HepG2 (cell line): ENCODE results near the gene RXFP1. TPM values are rescaled to one million over a fixed set of nuclear protein-coding genes. Genes with fewer than 3 reads are reported as not detected.

ENCODE experiments used
- ATAC-seq: fragments of 200-7000 bp; cut with Tn5 transposase; 3 replicates; pipeline ENCODE4 v1.9.1; 2020; ENCODE audit warnings: mild to moderate bottlenecking, moderate library complexity
- BruUV-seq: library from RNA; stranded (reverse); fragments of 400-500 nt; replicated peaks from 2 replicates; lab custom pipeline; 2021; lab: Mats Ljungman, UMichigan
- CTCF ChIA-PET: fragments of 300-600 bp; formaldehyde crosslinking; extraction: SDS; loops from one replicate; lab custom pipeline; 2021; ENCODE audit warnings: low total read pairs, inconsistent platforms, low intra/inter-chr PET ratio; lab: Yijun Ruan, JAX
- POLR2A ChIA-PET: fragments of 350-600 bp; sonication (Branson Sonifier 250); formaldehyde crosslinking; loops from one replicate; lab custom pipeline; 2020; ENCODE audit warnings: antibody characterized with exemption, inconsistent platforms; lab: Yijun Ruan, JAX
- DNase-seq: peaks from one replicate; pipeline ENCODE4 v3.0.0-alpha.2; 2015; ENCODE audit warnings: low spot score
- FAIRE-seq: peaks from 3 replicates; lab custom pipeline; 2011; peaks lifted over from hg19 to GRCh38; lab: Jason Lieb, UNC
- H2AFZ ChIP-seq: one replicate; pipeline ENCODE4 v1.6.1; 2011; ENCODE audit warnings: low read length, inconsistent platforms
- H3K27ac ChIP-seq: fragments of 300-600 bp; 3 replicates; pipeline ENCODE4 v1.8.0; 2011; ENCODE audit warnings: mixed run types, mild to moderate bottlenecking, mixed read lengths, low read length, inconsistent platforms; ENCODE audit not compliant: insufficient read depth; ENCODE audit errors: extremely low read length
- H3K27me3 ChIP-seq, 2 experiments: fragments of 200-600 bp in 1 of 2; 2 replicates in 1 of 2; 3 replicates in 1 of 2; pipeline versions ENCODE4 v1.6.0 to v1.8.0; 2011; ENCODE audit warnings: low read length in 2 of 2, mild to moderate bottlenecking in 2 of 2, moderate library complexity in 2 of 2, inconsistent platforms in 1 of 2; ENCODE audit not compliant: insufficient read depth in 2 of 2, control insufficient read depth in 1 of 2
- H3K36me3 ChIP-seq, 2 experiments: fragments of 200-600 bp in 1 of 2; replicated peaks in 1 of 2; 2 replicates in 1 of 2; 3 replicates in 1 of 2; pipeline versions ENCODE4 v1.5.1 to v1.8.0; 2011; ENCODE audit warnings: low read length in 2 of 2, inconsistent platforms in 1 of 2; ENCODE audit not compliant: insufficient read depth in 2 of 2, control insufficient read depth in 1 of 2
- H3K4me1 ChIP-seq: 2 replicates; pipeline ENCODE4 v1.5.1; 2012; ENCODE audit warnings: low read length, inconsistent platforms; ENCODE audit not compliant: insufficient read depth
- H3K4me2 ChIP-seq: 2 replicates; pipeline ENCODE4 v1.6.0; 2011; ENCODE audit warnings: low read depth, low read length, inconsistent platforms
- H3K4me3 ChIP-seq, 3 experiments: fragments of 200-600 bp in 1 of 3; sonication (generic), shearing (Covaris generic) in 1 of 3; replicated peaks in 1 of 3; 2 replicates each; pipeline ENCODE4 v1.5.1; 2011 to 2016; ENCODE audit warnings: low read length in 3 of 3, inconsistent platforms in 2 of 3, low read depth in 2 of 3, mild to moderate bottlenecking in 2 of 3, control low read depth in 1 of 3, mixed read lengths in 1 of 3; ENCODE audit not compliant: insufficient read depth in 1 of 3
- H3K79me2 ChIP-seq: one replicate; pipeline ENCODE4 v1.6.1; 2011; ENCODE audit warnings: low read length, inconsistent platforms; ENCODE audit not compliant: insufficient read depth
- H3K9ac ChIP-seq: 2 replicates; pipeline ENCODE4 v1.6.0; 2011; ENCODE audit warnings: mild to moderate bottlenecking, low read depth, low read length, inconsistent platforms; ENCODE audit not compliant: insufficient read depth
- H3K9me3 ChIP-seq: 2 replicates; pipeline ENCODE4 v1.5.1; 2012; ENCODE audit warnings: mild to moderate bottlenecking, low read length
- H4K20me1 ChIP-seq: 2 replicates; pipeline ENCODE4 v1.6.0; 2011; ENCODE audit warnings: inconsistent platforms, mild to moderate bottlenecking, low read length, moderate library complexity; ENCODE audit not compliant: insufficient read depth
- DMAP1 ChIP-seq: IDR thresholded peaks from 2 replicates; pipeline ENCODE4 v1.6.1; 2016
- GPBP1L1 ChIP-seq: sonication (generic); formaldehyde crosslinking; IDR thresholded peaks from 2 replicates; pipeline ENCODE4 v1.5.0; 2020; ENCODE audit warnings: mild to moderate bottlenecking, missing genetic modification reagents
- HDAC6 ChIP-seq: fragments of 200-600 bp; sonication (generic); IDR thresholded peaks from 2 replicates; pipeline ENCODE4 v1.7.0; 2017; ENCODE audit warnings: mild to moderate bottlenecking, antibody characterized with exemption, low read length, low read depth
- SYNCRIP ChIP-seq: fragments of 200-400 bp; formaldehyde crosslinking; IDR thresholded peaks from 2 replicates; pipeline ENCODE4 v1.6.1; 2018; ENCODE audit warnings: mild to moderate bottlenecking, low read depth, low read length; ENCODE audit not compliant: insufficient read depth
- TSC22D2 ChIP-seq: sonication (generic); formaldehyde crosslinking; IDR thresholded peaks from 2 replicates; pipeline ENCODE4 v1.5.1; 2020; ENCODE audit warnings: missing genetic modification reagents, mild to moderate bottlenecking, borderline replicate concordance
- ZEB1 ChIP-seq: IDR thresholded peaks from 2 replicates; pipeline ENCODE4 v1.6.1; 2012; ENCODE audit warnings: mild to moderate bottlenecking, low read depth, inconsistent platforms; ENCODE audit not compliant: insufficient replicate concordance
- ZFP1 ChIP-seq: IDR thresholded peaks from 2 replicates; pipeline ENCODE4 v1.6.1; 2016
- ZNF790 ChIP-seq: sonication (generic); formaldehyde crosslinking; IDR thresholded peaks from 2 replicates; pipeline ENCODE4 v1.8.0; 2022; ENCODE audit warnings: missing genetic modification reagents, mild to moderate bottlenecking, borderline replicate concordance
- WGBS: methylation state at CpG from one replicate; pipeline ENCODE4 v1.1.6; 2017; ENCODE audit warnings: low lambda C conversion rate; 5-methylcytosine and 5-hydroxymethylcytosine counted together
- in situ Hi-C: cut with HindIII; loops from 2 replicates; pipeline ENCODE4 v1.10.0; 2017; ENCODE audit warnings: low pct_unique_long_range_greater_than_20kb; ENCODE audit not compliant: extremely low pct_ligation_motif_present
- intact Hi-C: fragments of 100-400 bp; cut with micrococcal nuclease; formaldehyde crosslinking; loops from one replicate; pipeline ENCODE4 v1.10.0; 2022; ENCODE audit not compliant: unreplicated experiment
- polyA plus RNA-seq, 8 experiments: library from polyadenylated mRNA; depleted of rRNA in 3 of 8; stranded (reverse) in 7 of 8; unstranded in 1 of 8; fragments of >200 nt; fragmentation: Illumina TruSeq in 4 of 8; extraction: Trizol in 4 of 8; gene quantifications; 2 replicates each; pipeline versions ENCODE4 v1.2.1 to v1.2.3, GENCODE V29; 2011 to 2016; ENCODE audit warnings: low read depth in 4 of 8, missing spikeins in 1 of 8, mixed read lengths in 1 of 8; ENCODE audit not compliant: insufficient read depth in 1 of 8
- total RNA-seq, 5 experiments: library from RNA; depleted of rRNA; stranded (reverse); fragments of >200 nt; fragmentation: Illumina TruSeq; extraction: Trizol; gene quantifications; 2 replicates each; pipeline ENCODE4 v1.2.3, GENCODE V29; 2016; ENCODE audit warnings: low read depth in 1 of 5
- TF ChIP-seq, protein P1 (sequence below): IDR thresholded peaks from 2 replicates; pipeline ENCODE4 v1.6.1; 2018; ENCODE audit warnings: missing genetic modification reagents, mild to moderate bottlenecking, missing compliant biosample characterization

The RXFP1 gene
- total and polyA plus RNA-seq, 2 of the 13 experiments (the other 11 are each of a cell fraction or from before 2014, with no cell fraction given): not detected

GRCh38 chr4:158513256-158513655, 8.4 kb upstream of the RXFP1 start:
- no TSS peak for BruUV-seq
- Histone ChIP-seq H3K4me2 (no peak overlapping the region), H3K27me3 (no peaks in the 10 kb centered on the region), H3K4me3 (no peak overlapping the region), H3K9ac (no peak overlapping the region), H2AFZ (no peak overlapping the region), H3K36me3 (no peaks in the 10 kb centered on the region), H3K27ac (no peak overlapping the region), H4K20me1 (no peaks in the 10 kb centered on the region), H3K79me2 (no peaks in the 10 kb centered on the region), H3K9me3 (no peaks in the 10 kb centered on the region), H3K4me1 (no peaks in the 10 kb centered on the region)
- ATAC-seq (no peak), DNase-seq (no peak), FAIRE-seq (no peak)
- intact Hi-C loops: no loop called here
- TF ChIP-seq TSC22D2 (CRISPR knock-in tag): no peak
- TF ChIP-seq ZNF790 (CRISPR knock-in tag): no peak
- TF ChIP-seq DMAP1 (CRISPR knock-in tag): no peak
- no peak for TF ChIP-seq GPBP1L1
- TF ChIP-seq HDAC6: no peak
- no peak for TF ChIP-seq ZEB1
- TF ChIP-seq, protein P1, sequence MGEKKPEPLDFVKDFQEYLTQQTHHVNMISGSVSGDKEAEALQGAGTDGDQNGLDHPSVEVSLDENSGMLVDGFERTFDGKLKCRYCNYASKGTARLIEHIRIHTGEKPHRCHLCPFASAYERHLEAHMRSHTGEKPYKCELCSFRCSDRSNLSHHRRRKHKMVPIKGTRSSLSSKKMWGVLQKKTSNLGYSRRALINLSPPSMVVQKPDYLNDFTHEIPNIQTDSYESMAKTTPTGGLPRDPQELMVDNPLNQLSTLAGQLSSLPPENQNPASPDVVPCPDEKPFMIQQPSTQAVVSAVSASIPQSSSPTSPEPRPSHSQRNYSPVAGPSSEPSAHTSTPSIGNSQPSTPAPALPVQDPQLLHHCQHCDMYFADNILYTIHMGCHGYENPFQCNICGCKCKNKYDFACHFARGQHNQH (CRISPR knock-in tag): no peak
- no peak for TF ChIP-seq ZFP1 (CRISPR knock-in tag)
- TF ChIP-seq SYNCRIP: no peak
- in situ Hi-C loops: no loop called here
- CTCF ChIA-PET: no interaction called here
- WGBS: 0% methylated on average over 2 of the region's 2 CpGs
- POLR2A ChIA-PET: no interaction called here
